Peyer's patch (tissue), 4 donors: Measurements from ENCODE around the gene PLEKHA6.

ENCODE experiments used
- CTCF ChIP-seq, 6 experiments: fragments of 450-650 bp in 4 of 6; fragments of 200-600 bp in 2 of 6; sonication (generic) in 1 of 6; IDR thresholded peaks; one replicate each; pipeline ENCODE4 v1.5.1; 2017 to 2019; ENCODE audit warnings: antibody characterized with exemption in 6 of 6, mild to moderate bottlenecking in 3 of 6, moderate library complexity in 1 of 6
- POLR2A ChIP-seq, 2 donors: fragments of 450-650 bp; IDR thresholded peaks; one replicate each; pipeline ENCODE4 v1.5.1; 2017; ENCODE audit warnings: antibody characterized with exemption in 2 of 2, mild to moderate bottlenecking in 2 of 2, moderate library complexity in 2 of 2

GRCh38 chr1:204293605-204294337 lies 66.0 kb downstream of the PLEKHA6 start:
- TF ChIP-seq CTCF (IDR thresholded peaks at IDR 0.05) (no peak), POLR2A (IDR thresholded peaks at IDR 0.05) (no peak)
